Hepatocyte (in vitro differentiated cells): ENCODE data around the gene GBP5.

Experiments used
- EZH2 ChIP-seq: fragments of 200-600 bp; sonication (generic); IDR thresholded peaks from 2 replicates; pipeline ENCODE4 v1.6.1; 2016; ENCODE audit warnings: antibody characterized with exemption, mild to moderate bottlenecking, borderline replicate concordance
- TF ChIP-seq, protein P1 (sequence below): fragments of 200-600 bp; sonication (generic); IDR thresholded peaks from 2 replicates; pipeline ENCODE4 v1.5.1; 2016; ENCODE audit warnings: antibody characterized with exemption, mild to moderate bottlenecking; ENCODE audit not compliant: poor library complexity

DNA sequence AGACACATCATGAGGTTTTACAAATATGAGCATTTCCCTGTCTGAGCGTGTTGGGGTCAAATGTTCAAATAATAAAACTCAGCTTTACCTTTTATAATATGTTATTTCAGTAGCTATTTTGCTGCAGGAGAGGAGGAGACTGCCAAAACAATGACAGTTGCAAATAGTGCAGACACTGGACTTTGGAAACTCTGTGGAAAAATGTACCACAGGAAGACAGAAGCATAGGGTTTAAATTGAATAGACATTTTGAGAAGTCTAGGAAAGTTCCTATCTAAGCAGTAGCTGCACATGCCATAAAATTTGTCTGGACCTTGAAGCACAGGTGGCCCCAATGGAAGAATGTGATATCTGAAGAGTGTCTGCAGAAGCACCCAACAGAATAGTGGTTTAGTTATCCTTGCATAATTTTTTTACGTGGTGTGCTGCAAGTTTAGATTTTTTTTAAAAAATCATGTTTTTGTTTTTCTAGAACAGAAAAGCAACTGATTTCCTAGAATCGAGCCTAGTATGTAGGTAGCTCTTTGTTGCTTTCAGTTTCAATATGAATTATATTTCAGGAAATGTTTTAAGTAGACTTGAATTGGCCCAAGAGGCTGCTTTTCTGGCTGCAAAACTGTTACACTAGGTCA, 14.0 kb upstream of the GBP5 start:
- TF ChIP-seq EZH2, result no peak
- TF ChIP-seq, protein P1, sequence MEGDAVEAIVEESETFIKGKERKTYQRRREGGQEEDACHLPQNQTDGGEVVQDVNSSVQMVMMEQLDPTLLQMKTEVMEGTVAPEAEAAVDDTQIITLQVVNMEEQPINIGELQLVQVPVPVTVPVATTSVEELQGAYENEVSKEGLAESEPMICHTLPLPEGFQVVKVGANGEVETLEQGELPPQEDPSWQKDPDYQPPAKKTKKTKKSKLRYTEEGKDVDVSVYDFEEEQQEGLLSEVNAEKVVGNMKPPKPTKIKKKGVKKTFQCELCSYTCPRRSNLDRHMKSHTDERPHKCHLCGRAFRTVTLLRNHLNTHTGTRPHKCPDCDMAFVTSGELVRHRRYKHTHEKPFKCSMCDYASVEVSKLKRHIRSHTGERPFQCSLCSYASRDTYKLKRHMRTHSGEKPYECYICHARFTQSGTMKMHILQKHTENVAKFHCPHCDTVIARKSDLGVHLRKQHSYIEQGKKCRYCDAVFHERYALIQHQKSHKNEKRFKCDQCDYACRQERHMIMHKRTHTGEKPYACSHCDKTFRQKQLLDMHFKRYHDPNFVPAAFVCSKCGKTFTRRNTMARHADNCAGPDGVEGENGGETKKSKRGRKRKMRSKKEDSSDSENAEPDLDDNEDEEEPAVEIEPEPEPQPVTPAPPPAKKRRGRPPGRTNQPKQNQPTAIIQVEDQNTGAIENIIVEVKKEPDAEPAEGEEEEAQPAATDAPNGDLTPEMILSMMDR, result no peak
